Osteoblast (primary cell): ENCODE data around the gene JARID2. TPM values are rescaled to one million over a fixed set of nuclear protein-coding genes. Genes with fewer than 3 reads are reported as not detected.
A peak's percentile ranks its signal among the peaks of the same experiment; 100 is the strongest.

ENCODE experiments used
- DNase-seq: peaks from one replicate; pipeline ENCODE4 v3.0.0; 2011; ENCODE audit warnings: low spot score, mixed read lengths; ENCODE audit not compliant: insufficient read length; ENCODE audit errors: missing footprints
- H2AFZ ChIP-seq: 2 replicates; pipeline ENCODE4 v1.6.0; 2011; ENCODE audit warnings: mild to moderate bottlenecking, low read length
- H3K27ac ChIP-seq: 2 replicates; pipeline ENCODE4 v1.5.1; 2011; ENCODE audit warnings: mild to moderate bottlenecking, low read depth, low read length, moderate library complexity
- H3K27me3 ChIP-seq: 2 replicates; pipeline ENCODE4 v1.6.0; 2012; ENCODE audit warnings: mild to moderate bottlenecking, control low read depth, inconsistent platforms, low read length, moderate library complexity; ENCODE audit not compliant: insufficient read depth
- H3K36me3 ChIP-seq: 2 replicates; pipeline ENCODE4 v1.5.1; 2011; ENCODE audit warnings: mild to moderate bottlenecking, low read length, control low read depth, moderate library complexity; ENCODE audit not compliant: insufficient read depth
- H3K4me1 ChIP-seq: 2 replicates; pipeline ENCODE4 v1.5.1; 2011; ENCODE audit warnings: mild to moderate bottlenecking, low read length, control low read depth, moderate library complexity; ENCODE audit not compliant: insufficient read depth
- H3K4me2 ChIP-seq: 2 replicates; pipeline ENCODE4 v1.6.0; 2011; ENCODE audit warnings: mild to moderate bottlenecking, low read length; ENCODE audit not compliant: insufficient read depth
- H3K4me3 ChIP-seq: fragments of 200-600 bp; sonication (generic); 3 replicates; pipeline ENCODE4 v1.5.1; 2012; ENCODE audit warnings: mild to moderate bottlenecking, low read length, inconsistent platforms; ENCODE audit not compliant: insufficient read depth
- H3K79me2 ChIP-seq: 2 replicates; pipeline ENCODE4 v1.6.0; 2012; ENCODE audit warnings: mild to moderate bottlenecking, low read length, control low read depth, inconsistent platforms; ENCODE audit not compliant: insufficient read depth
- H3K9me3 ChIP-seq: 2 replicates; pipeline ENCODE4 v1.5.1; 2011; ENCODE audit warnings: low read depth, low read length, control low read depth
- H4K20me1 ChIP-seq: 2 replicates; pipeline ENCODE4 v1.6.0; 2012; ENCODE audit warnings: mild to moderate bottlenecking, low read length, control low read depth; ENCODE audit not compliant: insufficient read depth
- CTCF ChIP-seq: IDR thresholded peaks from 2 replicates; pipeline ENCODE4 v1.5.1; 2011; ENCODE audit warnings: mild to moderate bottlenecking, low read depth, low read length, moderate library complexity; ENCODE audit errors: extremely low read depth
- total RNA-seq: library from RNA; depleted of rRNA; stranded (reverse); fragments of >200 nt; gene quantifications from 2 replicates; pipeline ENCODE4 v1.2.3, GENCODE V29; 2012

Gene JARID2
- total RNA-seq, 1 donor = 10.5 TPM

- no peak overlapping the region for H2AFZ ChIP-seq
- peaks cover 11% of the 10 kb centered on the region for H3K36me3 ChIP-seq
- H3K9me3 ChIP-seq = no peaks in the 10 kb centered on the region
- TF ChIP-seq CTCF = no peak
- peaks cover 18% of the 10 kb centered on the region for H3K4me1 ChIP-seq
- H3K27me3 ChIP-seq = no peaks in the 10 kb centered on the region
- H3K4me3 ChIP-seq = no peak overlapping the region
- DNase-seq = peak; percentile 30
- H3K27ac ChIP-seq = no peak overlapping the region
- H3K4me2 ChIP-seq = no peak overlapping the region
- peaks cover 32% of the 10 kb centered on the region for H4K20me1 ChIP-seq
- no peaks in the 10 kb centered on the region for H3K79me2 ChIP-seq
These were observed 254.3 kb downstream of the JARID2 start for GRCh38 chr6:15500078-15500740.

- Histone ChIP-seq H3K79me2 (peaks cover 7% of the 10 kb centered on the region), H3K4me2 (no peak overlapping the region), H3K27me3 (no peaks in the 10 kb centered on the region), H3K36me3 (peaks cover 7% of the 10 kb centered on the region), H4K20me1 (peaks cover 37% of the 10 kb centered on the region), H3K4me3 (no peak overlapping the region), H3K9me3 (no peaks in the 10 kb centered on the region), H2AFZ (no peak overlapping the region), H3K27ac (no peak overlapping the region), H3K4me1 (peaks cover 20% of the 10 kb centered on the region)
- no peak for TF ChIP-seq CTCF
- DNase-seq = peak; percentile 32
These were observed 255.3 kb downstream of the JARID2 start for GRCh38 chr6:15500901-15501825.

GRCh38 chr6:15501826-15502445 is 256.1 kb downstream of the JARID2 start:
- Histone ChIP-seq H3K79me2 (peaks cover 14% of the 10 kb centered on the region), H3K27me3 (no peaks in the 10 kb centered on the region), H3K4me1 (peaks cover 20% of the 10 kb centered on the region), H3K4me2 (peak overlapping the region; percentile 41), H3K9me3 (no peaks in the 10 kb centered on the region), H4K20me1 (peaks cover 45% of the 10 kb centered on the region), H3K27ac (no peak overlapping the region), H3K4me3 (no peak overlapping the region), H3K36me3 (peaks cover 10% of the 10 kb centered on the region), H2AFZ (no peak overlapping the region)
- no peak for TF ChIP-seq CTCF
- peak; percentile 90 for DNase-seq
